Measurements from ENCODE around the gene PPARD.

Gene PPARD

GRCh38 chr6:35474131-35474941, 132.0 kb downstream of the PPARD start:
- DNase-seq, result no peak

- DNase-seq, result no peak
Measured at GRCh38 chr6:35474942-35475570, 132.7 kb downstream of the PPARD start.

GRCh38 chr6:35475573-35475972, 133.2 kb downstream of the PPARD start:
- DNase-seq, result no peak

- DNase-seq, result no peak
Measured at GRCh38 chr6:35476004-35476403, 133.6 kb downstream of the PPARD start.

- DNase-seq, result no peak
Measured at GRCh38 chr6:35477028-35477427, 134.7 kb downstream of the PPARD start.
